GM19025 (cell line): ENCODE results near the gene C7orf57.

ENCODE experiments used
- ATAC-seq: cut with Tn5 transposase; IDR thresholded peaks from one replicate; pipeline ENCODE4 v1.9.1; 2021; ENCODE audit warnings: mild to moderate bottlenecking, low read depth, moderate library complexity; ENCODE audit not compliant: unreplicated experiment

The C7orf57 gene

DNA sequence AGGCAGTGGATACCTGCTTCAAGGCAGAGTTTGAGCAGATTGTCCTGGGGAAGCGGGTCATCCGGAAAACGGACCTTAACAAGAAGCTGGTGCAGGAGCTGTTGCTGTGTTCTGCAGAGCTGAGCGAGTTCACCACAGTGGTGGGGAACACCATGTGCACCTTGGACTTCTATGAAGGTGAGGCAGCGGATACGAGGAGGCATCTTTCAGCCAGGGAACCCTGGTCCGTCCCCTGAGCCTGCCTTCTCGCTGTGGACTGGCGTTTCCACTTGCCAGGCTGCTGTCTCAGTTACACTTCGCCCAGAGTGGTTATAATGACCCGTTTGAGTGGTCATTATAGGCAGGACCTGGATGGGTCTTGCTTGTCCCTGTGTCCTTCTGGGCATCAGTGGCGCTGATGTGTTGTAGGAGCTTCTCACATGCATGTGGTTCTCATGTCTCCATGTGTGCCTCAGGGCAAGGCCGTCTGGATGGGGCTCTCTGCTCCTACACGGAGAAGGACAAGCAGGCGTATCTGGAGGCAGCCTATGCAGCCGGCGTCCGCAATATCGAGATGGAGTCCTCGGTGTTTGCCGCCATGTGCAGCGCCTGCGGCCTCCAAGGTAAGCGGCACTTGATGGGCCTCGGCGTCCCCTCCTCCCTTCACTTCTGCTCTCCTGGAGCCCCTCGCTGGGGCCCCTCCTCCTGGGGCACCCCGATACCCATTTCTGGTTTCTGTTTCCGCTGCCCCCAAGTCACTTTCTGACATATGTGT lies 71.7 kb downstream of the C7orf57 start:
- no peak for ATAC-seq

DNA sequence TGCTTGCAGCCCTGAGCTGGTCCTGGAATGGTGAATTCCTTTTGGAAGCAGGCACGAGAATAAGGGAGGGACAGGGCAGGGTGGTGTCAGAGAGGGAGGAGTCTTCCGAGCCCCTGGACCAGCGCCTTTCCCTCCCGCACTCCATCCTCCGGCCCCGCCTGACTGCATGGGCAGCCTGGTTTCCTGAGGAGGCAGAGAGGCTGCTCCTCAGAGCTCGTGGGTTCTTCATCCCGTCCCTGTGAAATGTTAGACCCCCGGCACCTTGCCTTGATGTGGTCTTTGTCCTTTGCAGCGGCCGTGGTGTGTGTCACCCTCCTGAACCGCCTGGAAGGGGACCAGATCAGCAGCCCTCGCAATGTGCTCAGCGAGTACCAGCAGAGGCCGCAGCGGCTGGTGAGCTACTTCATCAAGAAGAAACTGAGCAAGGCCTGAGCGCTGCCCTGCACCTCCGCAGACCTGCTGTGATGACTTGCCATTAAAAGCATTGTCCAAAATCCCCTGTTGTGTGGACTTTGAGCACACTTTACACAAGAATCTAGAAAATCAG lies 72.7 kb downstream of the C7orf57 start:
- no peak for ATAC-seq

DNA sequence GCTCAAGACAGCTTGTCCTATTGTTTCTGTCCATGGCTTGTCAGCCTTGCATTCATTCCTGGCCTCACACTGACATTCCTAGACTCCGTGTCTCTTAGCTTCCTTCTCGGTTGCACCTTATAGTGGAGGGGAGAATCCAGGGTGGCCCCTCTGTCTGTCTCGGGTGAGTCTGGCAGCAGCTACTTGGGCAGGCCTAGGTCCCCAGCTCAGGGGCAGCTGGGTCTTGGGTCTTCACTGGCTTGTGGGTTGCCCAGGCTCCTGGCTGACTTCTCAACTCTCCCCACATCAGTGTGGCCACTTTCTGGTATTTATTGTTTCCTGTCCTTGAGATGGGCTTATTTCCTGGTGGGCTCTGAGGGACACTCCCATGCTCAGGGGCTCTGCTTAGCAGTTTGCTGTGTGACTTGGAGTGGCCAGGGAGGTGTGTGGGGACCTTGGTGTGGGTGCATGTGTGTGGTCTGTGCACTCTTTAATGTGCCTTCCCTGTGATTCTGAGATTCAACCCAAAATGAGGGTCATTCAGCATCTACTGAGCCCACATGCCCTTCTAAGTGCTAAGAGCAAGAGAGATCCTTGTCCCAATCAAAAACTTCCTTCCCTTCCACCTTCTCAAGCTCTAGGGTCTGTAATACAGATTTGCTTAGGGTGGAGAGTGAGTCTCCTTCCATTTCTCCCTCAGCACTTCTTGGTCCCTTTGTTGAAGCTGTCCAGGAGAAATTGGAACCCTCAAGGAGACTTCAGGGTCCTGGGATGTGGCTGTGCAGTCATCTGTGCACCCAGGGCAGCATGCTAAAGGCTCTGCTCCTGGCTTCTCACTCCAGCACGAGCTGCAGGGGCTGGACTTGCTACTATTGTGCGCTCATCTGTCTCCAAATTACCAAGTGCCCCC lies 73.9 kb downstream of the C7orf57 start:
- ATAC-seq: no peak

DNA sequence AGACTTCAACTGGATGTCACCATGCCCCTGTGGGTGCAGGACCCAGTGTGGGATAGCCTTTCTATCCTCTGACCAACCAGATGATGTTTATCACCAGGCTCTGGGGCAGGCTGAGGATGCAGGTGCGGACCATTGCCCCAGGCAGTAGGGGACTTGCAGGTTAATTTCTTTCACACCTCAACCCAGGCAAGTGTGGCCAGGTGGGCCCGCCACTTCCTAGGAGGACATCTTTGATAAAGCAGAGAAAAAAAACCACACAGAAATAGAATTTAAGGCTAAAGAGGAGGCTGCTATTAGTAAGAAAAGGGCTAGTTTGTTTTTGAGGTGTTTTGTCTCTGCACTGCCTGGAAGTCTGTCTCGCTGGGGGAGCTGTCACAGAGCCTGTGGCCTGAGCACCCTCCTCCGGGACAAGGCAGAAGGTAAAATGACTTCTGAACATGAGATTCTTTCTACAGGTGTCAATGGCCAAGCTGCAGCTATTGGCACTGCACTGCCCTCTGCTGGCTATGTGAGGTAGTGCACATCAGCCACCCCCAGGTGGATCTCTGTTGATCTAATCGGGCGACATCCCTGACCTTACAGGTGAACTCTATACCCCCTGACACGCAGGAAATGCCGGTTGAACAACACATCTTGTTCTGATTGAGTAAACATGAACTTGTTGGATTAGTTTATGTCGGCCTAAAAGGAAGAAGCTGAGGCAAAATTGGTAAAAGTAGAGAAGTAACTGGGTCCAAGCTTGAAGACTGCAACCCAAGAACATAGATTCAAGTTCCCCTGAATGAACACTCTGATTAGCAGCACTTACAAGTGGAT lies 74.7 kb downstream of the C7orf57 start:
- ATAC-seq: peak; percentile 91

DNA sequence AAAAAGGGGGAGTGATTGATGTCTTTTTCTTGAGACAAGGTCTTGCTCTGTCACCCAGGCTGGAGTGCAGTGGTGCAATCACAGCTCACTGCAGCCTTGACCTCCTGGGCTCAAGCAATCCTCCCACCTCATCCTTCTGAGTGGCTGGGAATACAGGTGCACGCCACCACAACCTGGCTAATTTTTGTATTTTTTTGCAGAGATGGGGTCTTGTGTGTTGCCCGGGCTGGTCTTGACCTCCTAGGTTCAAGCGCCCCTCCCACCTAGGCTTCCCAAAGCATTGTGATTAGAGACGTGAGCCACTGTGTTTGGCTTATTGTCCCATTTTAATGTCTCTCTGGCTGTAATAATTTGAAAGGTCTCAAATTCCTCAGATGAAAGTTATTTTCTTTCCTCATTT lies 75.5 kb downstream of the C7orf57 start:
- no peak for ATAC-seq
